ENCODE measurements around the gene TNS2. TPM values are rescaled to one million over a fixed set of nuclear protein-coding genes. Genes with fewer than 3 reads are reported as not detected.

Gene TNS2
- total RNA-seq, 1 donor from 2014 or later = 21.9 TPM

- Histone ChIP-seq H3K27ac (ENCODE audit: low read depth, low read length) (peak overlapping the region; percentile 30), H3K4me3 (ENCODE audit: low read length in 3 of 3) (no peak overlapping the region), H3K9ac (ENCODE audit: low read depth in 1 of 3, low read length in 3 of 3) (no peak overlapping the region), H3K9me3 (ENCODE audit: control insufficient read depth in 3 of 3, low read length in 3 of 3) (no peaks in the 10 kb centered on the region), H3K36me3 (ENCODE audit: control insufficient read depth in 3 of 3, insufficient read depth in 3 of 3, low read length in 3 of 3) (peaks cover 45 to 57% (median 56%) of the 10 kb centered on the region in 3 donors), H3K27me3 (ENCODE audit: control insufficient read depth in 3 of 3, insufficient read depth in 3 of 3, low read length in 3 of 3) (no peaks in the 10 kb centered on the region), H3K4me1 (ENCODE audit: control insufficient read depth in 3 of 3, insufficient read depth in 3 of 3, low read length in 3 of 3) (peaks cover 41 to 76% (median 59%) of the 10 kb centered on the region in 3 donors)
Observed at GRCh38 chr12:53056901-53057300, 7.0 kb downstream of the TNS2 start.

- H3K27ac ChIP-seq (ENCODE audit: low read depth, low read length) = no peak overlapping the region
- H3K27me3 ChIP-seq (ENCODE audit: control insufficient read depth in 3 of 3, insufficient read depth in 3 of 3, low read length in 3 of 3) = no peaks in the 10 kb centered on the region
- H3K4me3 ChIP-seq (ENCODE audit: low read length in 3 of 3) = no peak overlapping the region
- peaks cover 55 to 64% (median 62%) of the 10 kb centered on the region in 3 donors for H3K36me3 ChIP-seq (ENCODE audit: control insufficient read depth in 3 of 3, insufficient read depth in 3 of 3, low read length in 3 of 3)
- peaks cover 43 to 77% (median 60%) of the 10 kb centered on the region in 3 donors for H3K4me1 ChIP-seq (ENCODE audit: control insufficient read depth in 3 of 3, insufficient read depth in 3 of 3, low read length in 3 of 3)
- H3K9me3 ChIP-seq (ENCODE audit: control insufficient read depth in 3 of 3, low read length in 3 of 3) = no peaks in the 10 kb centered on the region
- H3K9ac ChIP-seq (ENCODE audit: low read depth in 1 of 3, low read length in 3 of 3) = peak overlapping the region in 1 of 3 donors; percentile 33
Observed at GRCh38 chr12:53057816-53058500, 8.1 kb downstream of the TNS2 start.

GRCh38 chr12:53058674-53059433 is 9.0 kb downstream of the TNS2 start:
- Histone ChIP-seq H3K4me1 (ENCODE audit: control insufficient read depth in 3 of 3, insufficient read depth in 3 of 3, low read length in 3 of 3) (peaks cover 42 to 74% (median 59%) of the 10 kb centered on the region in 3 donors), H3K36me3 (ENCODE audit: control insufficient read depth in 3 of 3, insufficient read depth in 3 of 3, low read length in 3 of 3) (peaks cover 62 to 70% (median 66%) of the 10 kb centered on the region in 3 donors)

GRCh38 chr12:53059434-53060063 is 9.7 kb downstream of the TNS2 start:
- Histone ChIP-seq H3K27me3 (ENCODE audit: control insufficient read depth in 3 of 3, insufficient read depth in 3 of 3, low read length in 3 of 3) (no peaks in the 10 kb centered on the region), H3K4me3 (ENCODE audit: low read length in 3 of 3) (no peak overlapping the region), H3K9me3 (ENCODE audit: control insufficient read depth in 3 of 3, low read length in 3 of 3) (no peaks in the 10 kb centered on the region), H3K27ac (ENCODE audit: low read depth, low read length) (no peak overlapping the region), H3K4me1 (ENCODE audit: control insufficient read depth in 3 of 3, insufficient read depth in 3 of 3, low read length in 3 of 3) (peaks cover 43 to 77% (median 59%) of the 10 kb centered on the region in 3 donors), H3K9ac (ENCODE audit: low read depth in 1 of 3, low read length in 3 of 3) (peak overlapping the region in 1 of 3 donors; percentile 16), H3K36me3 (ENCODE audit: control insufficient read depth in 3 of 3, insufficient read depth in 3 of 3, low read length in 3 of 3) (peaks cover 69 to 73% (median 71%) of the 10 kb centered on the region in 3 donors)

More at GRCh38 chr12:53058674-53059433, 9.0 kb downstream of the TNS2 start:
- H3K27ac ChIP-seq (ENCODE audit: low read depth, low read length) = no peak overlapping the region
- no peaks in the 10 kb centered on the region for H3K27me3 ChIP-seq (ENCODE audit: control insufficient read depth in 3 of 3, insufficient read depth in 3 of 3, low read length in 3 of 3)
- no peak overlapping the region for H3K4me3 ChIP-seq (ENCODE audit: low read length in 3 of 3)
- H3K9me3 ChIP-seq (ENCODE audit: control insufficient read depth in 3 of 3, low read length in 3 of 3) = no peaks in the 10 kb centered on the region
- H3K9ac ChIP-seq (ENCODE audit: low read depth in 1 of 3, low read length in 3 of 3) = peak overlapping the region in 1 of 3 donors; percentile 40

GRCh38 chr12:53060064-53060720 is 10.3 kb downstream of the TNS2 start:
- Histone ChIP-seq H3K9me3 (ENCODE audit: control insufficient read depth in 3 of 3, low read length in 3 of 3) (no peaks in the 10 kb centered on the region), H3K27me3 (ENCODE audit: control insufficient read depth in 3 of 3, insufficient read depth in 3 of 3, low read length in 3 of 3) (no peaks in the 10 kb centered on the region), H3K4me1 (ENCODE audit: control insufficient read depth in 3 of 3, insufficient read depth in 3 of 3, low read length in 3 of 3) (peaks cover 48 to 78% (median 60%) of the 10 kb centered on the region in 3 donors), H3K27ac (ENCODE audit: low read depth, low read length) (peak overlapping the region; percentile 38), H3K36me3 (ENCODE audit: control insufficient read depth in 3 of 3, insufficient read depth in 3 of 3, low read length in 3 of 3) (peaks cover 67 to 73% (median 73%) of the 10 kb centered on the region in 3 donors), H3K9ac (ENCODE audit: low read depth in 1 of 3, low read length in 3 of 3) (peak overlapping the region in 1 of 3 donors; percentile 16), H3K4me3 (ENCODE audit: low read length in 3 of 3) (no peak overlapping the region)

GRCh38 chr12:53060721-53061276 is 10.9 kb downstream of the TNS2 start:
- H3K27ac ChIP-seq (ENCODE audit: low read depth, low read length) = peak overlapping the region; percentile 38
- peaks cover 61 to 73% (median 72%) of the 10 kb centered on the region in 3 donors for H3K36me3 ChIP-seq (ENCODE audit: control insufficient read depth in 3 of 3, insufficient read depth in 3 of 3, low read length in 3 of 3)
- peak overlapping the region in 1 of 3 donors; percentile 45 for H3K9ac ChIP-seq (ENCODE audit: low read depth in 1 of 3, low read length in 3 of 3)
- no peaks in the 10 kb centered on the region for H3K9me3 ChIP-seq (ENCODE audit: control insufficient read depth in 3 of 3, low read length in 3 of 3)
- H3K27me3 ChIP-seq (ENCODE audit: control insufficient read depth in 3 of 3, insufficient read depth in 3 of 3, low read length in 3 of 3) = no peaks in the 10 kb centered on the region
- H3K4me3 ChIP-seq (ENCODE audit: low read length in 3 of 3) = no peak overlapping the region
- H3K4me1 ChIP-seq (ENCODE audit: control insufficient read depth in 3 of 3, insufficient read depth in 3 of 3, low read length in 3 of 3) = peaks cover 54 to 77% (median 61%) of the 10 kb centered on the region in 3 donors

- H3K4me3 ChIP-seq (ENCODE audit: low read length in 3 of 3) = no peak overlapping the region
- H3K4me1 ChIP-seq (ENCODE audit: control insufficient read depth in 3 of 3, insufficient read depth in 3 of 3, low read length in 3 of 3) = peaks cover 60 to 83% (median 64%) of the 10 kb centered on the region in 3 donors
- H3K9ac ChIP-seq (ENCODE audit: low read depth in 1 of 3, low read length in 3 of 3) = peak overlapping the region; percentile 33 to 51 (median 45)
- peak overlapping the region; percentile 38 for H3K27ac ChIP-seq (ENCODE audit: low read depth, low read length)
- no peaks in the 10 kb centered on the region for H3K9me3 ChIP-seq (ENCODE audit: control insufficient read depth in 3 of 3, low read length in 3 of 3)
- peaks cover 60 to 70% (median 69%) of the 10 kb centered on the region in 3 donors for H3K36me3 ChIP-seq (ENCODE audit: control insufficient read depth in 3 of 3, insufficient read depth in 3 of 3, low read length in 3 of 3)
- no peaks in the 10 kb centered on the region for H3K27me3 ChIP-seq (ENCODE audit: control insufficient read depth in 3 of 3, insufficient read depth in 3 of 3, low read length in 3 of 3)
Observed at GRCh38 chr12:53061404-53062010, 11.6 kb downstream of the TNS2 start.

- peak overlapping the region; percentile 38 for H3K27ac ChIP-seq (ENCODE audit: low read depth, low read length)
Observed at GRCh38 chr12:53062011-53062961, 12.4 kb downstream of the TNS2 start.

More at GRCh38 chr12:53062011-53062961, 12.4 kb downstream of the TNS2 start:
- Histone ChIP-seq H3K9me3 (ENCODE audit: control insufficient read depth in 3 of 3, low read length in 3 of 3) (no peaks in the 10 kb centered on the region), H3K4me1 (ENCODE audit: control insufficient read depth in 3 of 3, insufficient read depth in 3 of 3, low read length in 3 of 3) (peaks cover 62 to 82% (median 66%) of the 10 kb centered on the region in 3 donors), H3K36me3 (ENCODE audit: control insufficient read depth in 3 of 3, insufficient read depth in 3 of 3, low read length in 3 of 3) (peaks cover 53 to 64% (median 63%) of the 10 kb centered on the region in 3 donors), H3K27me3 (ENCODE audit: control insufficient read depth in 3 of 3, insufficient read depth in 3 of 3, low read length in 3 of 3) (no peaks in the 10 kb centered on the region), H3K9ac (ENCODE audit: low read depth in 1 of 3, low read length in 3 of 3) (peak overlapping the region; percentile 14 to 40 (median 33)), H3K4me3 (ENCODE audit: low read length in 3 of 3) (no peak overlapping the region)

Data from skeletal muscle tissue (tissue), 4 donors.